ENCODE results near the gene KCTD20. TPM values are rescaled to one million over a fixed set of nuclear protein-coding genes. Genes with fewer than 3 reads are reported as not detected.

Gene KCTD20
- total RNA-seq, 4 donors from 2014 or later: 28.7 to 39.7 (median 32.9) TPM

DNA sequence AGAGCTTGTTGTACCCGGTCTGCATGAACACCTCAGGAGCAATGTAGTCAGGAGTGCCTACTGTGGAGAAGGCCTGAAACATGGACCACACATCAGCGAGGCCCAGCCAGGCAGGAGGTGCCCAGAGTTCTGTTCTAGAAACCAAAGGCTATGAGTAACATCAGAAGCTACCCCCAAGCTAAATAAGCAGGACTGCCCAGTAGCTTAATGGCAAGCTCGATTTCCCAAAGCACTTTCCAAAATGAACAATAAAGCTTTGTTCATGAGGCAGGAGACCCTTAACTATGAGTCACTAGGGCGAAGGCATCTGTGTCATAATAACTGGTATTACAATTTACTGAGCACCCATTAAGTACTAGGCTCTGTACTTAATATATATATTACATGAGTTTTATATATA lies 57.1 kb downstream of the KCTD20 start:
- H3K4me3 ChIP-seq: no peak overlapping the region
- H3K27ac ChIP-seq: no peak overlapping the region
- ATAC-seq (no peak), DNase-seq (no peak)
- H3K9me3 ChIP-seq: no peaks in the 10 kb centered on the region
- TF ChIP-seq, protein P1, sequence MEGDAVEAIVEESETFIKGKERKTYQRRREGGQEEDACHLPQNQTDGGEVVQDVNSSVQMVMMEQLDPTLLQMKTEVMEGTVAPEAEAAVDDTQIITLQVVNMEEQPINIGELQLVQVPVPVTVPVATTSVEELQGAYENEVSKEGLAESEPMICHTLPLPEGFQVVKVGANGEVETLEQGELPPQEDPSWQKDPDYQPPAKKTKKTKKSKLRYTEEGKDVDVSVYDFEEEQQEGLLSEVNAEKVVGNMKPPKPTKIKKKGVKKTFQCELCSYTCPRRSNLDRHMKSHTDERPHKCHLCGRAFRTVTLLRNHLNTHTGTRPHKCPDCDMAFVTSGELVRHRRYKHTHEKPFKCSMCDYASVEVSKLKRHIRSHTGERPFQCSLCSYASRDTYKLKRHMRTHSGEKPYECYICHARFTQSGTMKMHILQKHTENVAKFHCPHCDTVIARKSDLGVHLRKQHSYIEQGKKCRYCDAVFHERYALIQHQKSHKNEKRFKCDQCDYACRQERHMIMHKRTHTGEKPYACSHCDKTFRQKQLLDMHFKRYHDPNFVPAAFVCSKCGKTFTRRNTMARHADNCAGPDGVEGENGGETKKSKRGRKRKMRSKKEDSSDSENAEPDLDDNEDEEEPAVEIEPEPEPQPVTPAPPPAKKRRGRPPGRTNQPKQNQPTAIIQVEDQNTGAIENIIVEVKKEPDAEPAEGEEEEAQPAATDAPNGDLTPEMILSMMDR (IDR thresholded peaks at IDR 0.05 in 4 of 5, conservative IDR thresholded peaks at IDR 0.05 in 1 of 5): no peak
- TF ChIP-seq POLR2A (IDR thresholded peaks at IDR 0.05): no peak
- intact Hi-C loops (cut with DNase I; ENCODE audit: low total_unique reads) (no loop called here), in situ Hi-C loops (cut with MboI; ENCODE audit: low sequenced_read_pairs in 4 of 4) (no loop called here)
- no peaks in the 10 kb centered on the region for H3K4me1 ChIP-seq
- H3K27me3 ChIP-seq: no peaks in the 10 kb centered on the region
- peaks cover 0 to 56% of the 10 kb centered on the region in 2 donors for H3K36me3 ChIP-seq

DNA sequence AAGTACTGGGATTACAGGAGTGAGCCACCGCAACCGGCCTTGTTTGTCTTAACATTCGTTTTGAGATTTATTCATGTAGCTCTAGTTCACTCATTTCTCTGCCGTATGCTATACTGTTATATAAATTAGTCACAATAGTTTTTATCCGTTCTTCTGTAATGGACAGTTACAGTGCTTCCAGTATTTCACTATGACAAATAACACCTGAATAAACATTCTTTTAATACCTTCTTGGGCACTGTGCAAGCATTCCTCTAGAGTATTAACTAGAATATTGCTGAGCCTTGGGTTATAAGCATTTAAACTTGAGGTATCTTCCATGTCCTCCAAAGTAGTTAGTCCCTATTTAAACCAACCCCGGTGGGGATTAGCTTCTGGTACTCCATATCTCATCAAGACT lies 58.9 kb downstream of the KCTD20 start:
- Histone ChIP-seq H3K4me1 (no peaks in the 10 kb centered on the region), H3K9me3 (no peaks in the 10 kb centered on the region), H3K27ac (no peak overlapping the region), H3K36me3 (peaks cover 5 to 53% of the 10 kb centered on the region in 2 donors), H3K27me3 (no peaks in the 10 kb centered on the region), H3K4me3 (no peak overlapping the region)
- ATAC-seq (no peak), DNase-seq (no peak)
- intact Hi-C loops (cut with DNase I; ENCODE audit: low total_unique reads): no loop called here
- no peak for TF ChIP-seq POLR2A (IDR thresholded peaks at IDR 0.05)
- TF ChIP-seq, protein P1 (IDR thresholded peaks at IDR 0.05 in 4 of 5, conservative IDR thresholded peaks at IDR 0.05 in 1 of 5): no peak
- in situ Hi-C loops (cut with MboI; ENCODE audit: low sequenced_read_pairs in 4 of 4): no loop called here

DNA sequence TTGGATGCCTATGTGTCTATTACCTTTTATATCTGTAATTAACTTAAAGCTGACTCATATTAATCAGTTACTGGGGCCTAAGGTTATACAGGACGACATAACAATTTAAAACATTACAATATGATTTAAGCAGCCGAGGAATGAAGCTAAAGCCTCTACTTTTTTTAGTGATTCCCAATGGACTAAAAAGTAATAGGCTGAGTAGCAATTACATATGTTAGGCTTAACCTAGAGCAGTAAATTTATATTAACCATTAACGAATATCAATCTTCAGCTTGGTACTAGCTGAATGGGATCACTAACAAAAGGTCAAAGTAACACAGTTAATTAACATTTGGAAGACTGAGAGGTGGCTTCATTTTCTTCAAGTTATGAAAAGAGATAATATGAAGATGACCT lies 61.4 kb downstream of the KCTD20 start:
- intact Hi-C loops (cut with DNase I; ENCODE audit: low total_unique reads) (no loop called here), in situ Hi-C loops (cut with MboI; ENCODE audit: low sequenced_read_pairs in 4 of 4) (no loop called here)
- Histone ChIP-seq H3K36me3 (peaks cover 5 to 31% of the 10 kb centered on the region in 2 donors), H3K4me3 (no peak overlapping the region), H3K27ac (no peak overlapping the region), H3K9me3 (no peaks in the 10 kb centered on the region), H3K4me1 (no peaks in the 10 kb centered on the region), H3K27me3 (no peaks in the 10 kb centered on the region)
- TF ChIP-seq, protein P1 (IDR thresholded peaks at IDR 0.05 in 4 of 5, conservative IDR thresholded peaks at IDR 0.05 in 1 of 5): no peak
- no peak for TF ChIP-seq POLR2A (IDR thresholded peaks at IDR 0.05)
- ATAC-seq (no peak), DNase-seq (no peak)

DNA sequence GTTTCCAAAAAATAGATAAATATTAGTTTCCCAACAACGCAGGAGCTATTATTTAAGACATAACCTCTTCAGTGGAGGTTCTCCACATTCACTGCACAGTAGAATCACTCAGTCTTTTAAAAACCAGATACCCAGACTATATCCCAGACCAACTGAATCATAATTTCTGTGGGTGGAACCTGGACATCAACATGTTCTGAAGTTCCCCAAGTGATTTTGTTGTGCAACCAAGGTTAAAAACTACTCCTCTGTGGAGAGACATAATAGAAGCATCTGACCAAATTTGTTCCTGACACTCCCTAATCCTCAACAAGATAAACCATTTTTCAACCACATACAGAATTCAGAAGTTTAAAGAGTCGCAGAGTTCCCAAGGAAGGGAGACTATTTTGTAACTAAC lies 62.2 kb downstream of the KCTD20 start:
- intact Hi-C loops (cut with DNase I; ENCODE audit: low total_unique reads): no loop called here
- no peak for TF ChIP-seq POLR2A (IDR thresholded peaks at IDR 0.05)
- TF ChIP-seq, protein P1 (IDR thresholded peaks at IDR 0.05 in 4 of 5, conservative IDR thresholded peaks at IDR 0.05 in 1 of 5): no peak
- H3K27ac ChIP-seq: peak overlapping the region in 2 of 4 donors; percentile 6 to 16
- ATAC-seq (peak; percentile 69 to 70), DNase-seq (no peak)
- H3K9me3 ChIP-seq: no peaks in the 10 kb centered on the region
- in situ Hi-C loops (cut with MboI; ENCODE audit: low sequenced_read_pairs in 4 of 4): no loop called here
- peaks cover 5 to 23% of the 10 kb centered on the region in 2 donors for H3K36me3 ChIP-seq
- no peak overlapping the region for H3K4me3 ChIP-seq
- H3K4me1 ChIP-seq: no peaks in the 10 kb centered on the region
- H3K27me3 ChIP-seq: no peaks in the 10 kb centered on the region

Data from gastrocnemius medialis (tissue), 4 donors.